Spinal cord (tissue), 10 donors: ENCODE data around the gene PRR12. TPM values are rescaled to one million over a fixed set of nuclear protein-coding genes. Genes with fewer than 3 reads are reported as not detected.

Experiments
- DNase-seq, 6 donors: peaks; one replicate each; pipeline versions ENCODE4 v3.0.0 to v3.0.0-alpha.2; 2013 to 2015; ENCODE audit warnings: low spot score in 6 of 6, low read depth in 4 of 6
- H3K27ac ChIP-seq: one replicate; pipeline ENCODE4 v1.5.1; 2013; ENCODE audit warnings: low read depth, low read length, control low read depth
- H3K27me3 ChIP-seq: one replicate; pipeline ENCODE4 v1.6.1; 2013; ENCODE audit warnings: low read length; ENCODE audit not compliant: control insufficient read depth, insufficient read depth
- H3K36me3 ChIP-seq: one replicate; pipeline ENCODE4 v1.6.1; 2013; ENCODE audit warnings: low read length; ENCODE audit not compliant: control insufficient read depth, insufficient read depth
- H3K4me1 ChIP-seq: one replicate; pipeline ENCODE4 v1.6.1; 2013; ENCODE audit warnings: low read length; ENCODE audit not compliant: control insufficient read depth, insufficient read depth
- H3K4me3 ChIP-seq: one replicate; pipeline ENCODE4 v1.5.1; 2013; ENCODE audit warnings: low read depth, low read length, control low read depth
- H3K9me3 ChIP-seq: one replicate; pipeline ENCODE4 v1.6.1; 2013; ENCODE audit warnings: low read length; ENCODE audit not compliant: control insufficient read depth, insufficient read depth
- WGBS: methylation state at CpG from one replicate; pipeline ENCODE4 v1.1.5; 2013; ENCODE audit warnings: missing lambda C conversion rate; ENCODE audit not compliant: insufficient coverage; 5-methylcytosine and 5-hydroxymethylcytosine counted together
- long read RNA-seq, 4 donors: transcript quantifications; one replicate each; lab custom pipeline, GENCODE V29; 2026
- polyA plus RNA-seq, 2 donors: library from polyadenylated mRNA; unstranded; fragments of 120-200 nt; gene quantifications; one replicate each; pipeline ENCODE4 v1.2.1, GENCODE V29; 2013; ENCODE audit not compliant: insufficient read length in 2 of 2
- total RNA-seq, 2 donors: library from RNA; depleted of rRNA in 1 of 2; stranded (reverse); fragments of 120-200 nt in 1 of 2; fragments of >200 nt in 1 of 2; gene quantifications; one replicate each; pipeline versions ENCODE4 v1.2.3 to v1.2.4, GENCODE V29; 2013 to 2014
- donor health status: healthy.

PRR12 gene
- total RNA-seq: 1 to 10 TPM; 6.6 to 8.2 TPM
- 10 to 100 TPM; 37.7 to 42.3 TPM for polyA plus RNA-seq
- long read RNA-seq, donor 1, partial matches to known transcripts: 8 of 8 reads
- long read RNA-seq, donor 1, other reads (novel, unspliced or antisense): 0 of 8 reads
- long read RNA-seq, donor 2: 0 reads
- long read RNA-seq, donor 3, partial matches to known transcripts: 14 of 14 reads
- long read RNA-seq, donor 3, other reads (novel, unspliced or antisense): 0 of 14 reads
- long read RNA-seq, donor 4, partial matches to known transcripts: 16 of 17 reads
- long read RNA-seq, donor 4, other reads (novel, unspliced or antisense): 0 of 17 reads

GRCh38 chr19:49590971-49591730, at the start of gene PRR12:
Gene PRR12 (plus strand): TSS chr19:49591182. CDS start chr19:49591655, 473 bp downstream.
- H3K27ac ChIP-seq: peak within 1 kb of the TSS; percentile 96
- no peaks in the 10 kb centered on the region for H3K9me3 ChIP-seq
- peak within 1 kb of the TSS; percentile 84 for H3K4me3 ChIP-seq
- peaks cover 29% of the 10 kb centered on the region for H3K36me3 ChIP-seq
- H3K4me1 ChIP-seq: peaks cover 33% of the 10 kb centered on the region
- WGBS: 0% methylated on average over 3 of the region's 66 CpGs
- no peaks in the 10 kb centered on the region for H3K27me3 ChIP-seq
- peak in 3 of 6 donors; percentile 66 to 94 (median 93) for DNase-seq

- 90% methylated on average over 5 of the region's 6 CpGs for WGBS
- no peak overlapping the region for H3K27ac ChIP-seq
- no peaks in the 10 kb centered on the region for H3K9me3 ChIP-seq
- no peak for DNase-seq
- no peaks in the 10 kb centered on the region for H3K27me3 ChIP-seq
- H3K4me3 ChIP-seq: no peak overlapping the region
- H3K36me3 ChIP-seq: peaks cover 20% of the 10 kb centered on the region
- peaks cover 3% of the 10 kb centered on the region for H3K4me1 ChIP-seq
Observed at GRCh38 chr19:49541914-49542313, 49.1 kb upstream of the PRR12 start.

GRCh38 chr19:49542446-49542845, 48.5 kb upstream of the PRR12 start:
- no peak for DNase-seq
- H3K4me3 ChIP-seq: no peak overlapping the region
- H3K36me3 ChIP-seq: peaks cover 15% of the 10 kb centered on the region
- H3K9me3 ChIP-seq: no peaks in the 10 kb centered on the region
- no peak overlapping the region for H3K27ac ChIP-seq
- H3K27me3 ChIP-seq: no peaks in the 10 kb centered on the region
- WGBS: 86% methylated on average over 16 of the region's 16 CpGs
- no peaks in the 10 kb centered on the region for H3K4me1 ChIP-seq

GRCh38 chr19:49543032-49543431, 48.0 kb upstream of the PRR12 start:
- no peaks in the 10 kb centered on the region for H3K4me1 ChIP-seq
- no peaks in the 10 kb centered on the region for H3K9me3 ChIP-seq
- H3K36me3 ChIP-seq: peaks cover 15% of the 10 kb centered on the region
- no peak overlapping the region for H3K27ac ChIP-seq
- no peak for DNase-seq
- H3K27me3 ChIP-seq: no peaks in the 10 kb centered on the region
- H3K4me3 ChIP-seq: no peak overlapping the region
- WGBS: 86% methylated on average over 14 of the region's 14 CpGs

- H3K27ac ChIP-seq: no peak overlapping the region
- WGBS: 82% methylated on average over 5 of the region's 5 CpGs
- H3K36me3 ChIP-seq: peaks cover 11% of the 10 kb centered on the region
- no peak for DNase-seq
- H3K27me3 ChIP-seq: no peaks in the 10 kb centered on the region
- H3K4me3 ChIP-seq: no peak overlapping the region
- no peaks in the 10 kb centered on the region for H3K9me3 ChIP-seq
- no peaks in the 10 kb centered on the region for H3K4me1 ChIP-seq
Observed at GRCh38 chr19:49544154-49544553, 46.8 kb upstream of the PRR12 start.

- no peaks in the 10 kb centered on the region for H3K27me3 ChIP-seq
- peaks cover 13% of the 10 kb centered on the region for H3K36me3 ChIP-seq
- peak; percentile 77 to 97 (median 84) for DNase-seq
- WGBS: 42% methylated on average over 4 of the region's 9 CpGs
- H3K27ac ChIP-seq: no peak overlapping the region
- H3K4me3 ChIP-seq: no peak overlapping the region
- H3K4me1 ChIP-seq: no peaks in the 10 kb centered on the region
- no peaks in the 10 kb centered on the region for H3K9me3 ChIP-seq
Observed at GRCh38 chr19:49546825-49547565, 44.0 kb upstream of the PRR12 start.

- H3K36me3 ChIP-seq: peaks cover 18% of the 10 kb centered on the region
- no peaks in the 10 kb centered on the region for H3K4me1 ChIP-seq
- H3K9me3 ChIP-seq: no peaks in the 10 kb centered on the region
- 84% methylated on average over 13 of the region's 13 CpGs for WGBS
- no peak overlapping the region for H3K27ac ChIP-seq
- no peak for DNase-seq
- no peak overlapping the region for H3K4me3 ChIP-seq
- H3K27me3 ChIP-seq: no peaks in the 10 kb centered on the region
Observed at GRCh38 chr19:49549045-49549444, 41.9 kb upstream of the PRR12 start.

- Histone ChIP-seq H3K4me1 (no peaks in the 10 kb centered on the region), H3K4me3 (no peak overlapping the region), H3K27ac (no peak overlapping the region), H3K27me3 (no peaks in the 10 kb centered on the region), H3K36me3 (peaks cover 39% of the 10 kb centered on the region), H3K9me3 (no peaks in the 10 kb centered on the region)
- no peak for DNase-seq
- WGBS: 94% methylated on average over 2 of the region's 7 CpGs
Observed at GRCh38 chr19:49551531-49551930, 39.5 kb upstream of the PRR12 start.

GRCh38 chr19:49552749-49553148, 38.2 kb upstream of the PRR12 start:
- H3K4me3 ChIP-seq: no peak overlapping the region
- no peaks in the 10 kb centered on the region for H3K9me3 ChIP-seq
- DNase-seq: no peak
- no peaks in the 10 kb centered on the region for H3K27me3 ChIP-seq
- H3K36me3 ChIP-seq: peaks cover 51% of the 10 kb centered on the region
- no peaks in the 10 kb centered on the region for H3K4me1 ChIP-seq
- WGBS: 90% methylated on average over 8 of the region's 11 CpGs
- H3K27ac ChIP-seq: no peak overlapping the region
